Sigmoid colon (tissue), 7 donors: Measurements from ENCODE around the gene RIC1. TPM values are rescaled to one million over a fixed set of nuclear protein-coding genes. Genes with fewer than 3 reads are reported as not detected.

Source experiments
- DNase-seq: peaks from one replicate; pipeline ENCODE4 v3.0.0-alpha.2; 2019
- H3K27ac ChIP-seq, 4 donors: fragments of 200-600 bp; sonication (generic); one replicate each; pipeline ENCODE4 v1.5.1; 2016 to 2019; ENCODE audit warnings: mild to moderate bottlenecking in 1 of 4
- H3K27me3 ChIP-seq, 3 donors: fragments of 200-600 bp; sonication (generic); one replicate each; pipeline ENCODE4 v1.5.1; 2019; ENCODE audit warnings: mild to moderate bottlenecking in 1 of 3
- H3K36me3 ChIP-seq, 4 donors: fragments of 200-600 bp; sonication (generic); one replicate each; pipeline ENCODE4 v1.5.1; 2016 to 2019
- H3K4me1 ChIP-seq, 4 donors: fragments of 200-600 bp; sonication (generic); one replicate each; pipeline ENCODE4 v1.5.1; 2017 to 2019
- H3K4me3 ChIP-seq, 4 donors: fragments of 200-600 bp; sonication (generic); one replicate each; pipeline ENCODE4 v1.5.1; 2017 to 2019; ENCODE audit warnings: mild to moderate bottlenecking in 2 of 4, moderate library complexity in 1 of 4
- H3K9me3 ChIP-seq, 4 donors: fragments of 200-600 bp in 3 of 4; sonication (generic) in 3 of 4; one replicate each; pipeline versions ENCODE4 v1.5.1 to v1.6.1; 2013 to 2019
- CTCF ChIP-seq, 4 experiments: fragments of 450-650 bp in 3 of 4; fragments of 200-600 bp in 1 of 4; IDR thresholded peaks; one replicate each; pipeline ENCODE4 v1.5.1; 2016 to 2019; ENCODE audit warnings: antibody characterized with exemption in 4 of 4, mild to moderate bottlenecking in 3 of 4, moderate library complexity in 2 of 4
- EP300 ChIP-seq, 4 donors: sonication (generic); formaldehyde crosslinking; IDR thresholded peaks; one replicate each; pipeline ENCODE4 v1.6.1; 2017; ENCODE audit warnings: antibody characterized with exemption in 4 of 4
- POLR2A ChIP-seq, 2 donors: fragments of 450-650 bp; IDR thresholded peaks; one replicate each; pipeline ENCODE4 v1.6.1; 2016; ENCODE audit warnings: antibody characterized with exemption in 2 of 2, mild to moderate bottlenecking in 2 of 2, moderate library complexity in 2 of 2
- POLR2AphosphoS5 ChIP-seq, 4 donors: sonication (generic); formaldehyde crosslinking; IDR thresholded peaks; one replicate each; pipeline ENCODE4 v1.6.1; 2017; ENCODE audit warnings: antibody characterized with exemption in 4 of 4
- WGBS, 2 donors: extraction: QIAGEN DNeasy Blood & Tissue Kit; methylation state at CpG; one replicate each; pipeline ENCODE4 v1.1.7; 2013; 5-methylcytosine and 5-hydroxymethylcytosine counted together
- intact Hi-C: fragments of 100-400 bp; cut with DNase I; formaldehyde crosslinking; loops from one replicate; pipeline ENCODE4 v1.15.1; 2023
- polyA plus RNA-seq, 3 donors: library from polyadenylated mRNA; stranded (reverse); fragments of 200-250 nt; gene quantifications; one replicate each; pipeline ENCODE4 v1.2.3, GENCODE V29; 2013
- total RNA-seq, 4 donors: library from RNA; depleted of rRNA; stranded (reverse); fragments of >200 nt; gene quantifications; one replicate each; pipeline ENCODE4 v1.1.0, GENCODE V29; 2016
- donor health status: healthy with polysubstance abuse.
- donor health status: Bipolar disorder and iron deficiency.
- donor health status: healthy.

Gene RIC1
- total and polyA plus RNA-seq, 7 donors, result 3.0 to 44.3 (median 29.1) TPM

GRCh38 chr9:5743109-5743508 lies 114.2 kb downstream of the RIC1 start:
- Histone ChIP-seq H3K4me1 (no peaks in the 10 kb centered on the region), H3K9me3 (no peaks in the 10 kb centered on the region), H3K36me3 (peaks cover 0 to 64% (median 3%) of the 10 kb centered on the region in 4 donors), H3K4me3 (no peak overlapping the region), H3K27ac (no peak overlapping the region), H3K27me3 (no peaks in the 10 kb centered on the region)
- 93 to 97% methylated on average over 3 of the region's 3 CpGs for WGBS, 2 donors
- TF ChIP-seq EP300 (IDR thresholded peaks at IDR 0.05), result no peak
- no peak for TF ChIP-seq CTCF (IDR thresholded peaks at IDR 0.05)
- no peak for TF ChIP-seq POLR2AphosphoS5 (IDR thresholded peaks at IDR 0.05)
- no peak for TF ChIP-seq POLR2A (IDR thresholded peaks at IDR 0.05)
- intact Hi-C loops, result no loop called here
- no peak for DNase-seq

DNA sequence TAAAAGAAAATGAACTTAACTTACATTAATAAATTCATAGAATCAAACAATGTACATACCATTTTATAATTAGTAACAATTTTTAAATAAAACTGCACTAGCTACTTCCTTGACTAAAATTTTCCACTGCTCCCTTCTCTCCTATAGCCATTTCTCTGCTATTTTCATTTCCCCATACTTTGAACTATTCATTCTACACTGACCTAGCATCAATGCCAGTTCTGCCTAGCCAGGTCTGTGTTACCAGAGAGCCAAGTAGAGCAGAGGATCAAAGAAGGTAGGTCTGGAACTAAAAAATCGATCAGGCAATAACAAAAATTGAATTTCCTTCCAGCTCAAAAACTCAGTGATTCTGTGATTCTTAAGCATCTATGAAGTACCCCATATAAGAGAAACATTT lies 119.5 kb downstream of the RIC1 start:
- intact Hi-C loops, result no loop called here
- H3K4me3 ChIP-seq, result no peak overlapping the region
- no peaks in the 10 kb centered on the region for H3K4me1 ChIP-seq
- H3K27ac ChIP-seq, result no peak overlapping the region
- H3K36me3 ChIP-seq, result peaks cover 0 to 80% (median 3%) of the 10 kb centered on the region in 4 donors
- H3K9me3 ChIP-seq, result no peaks in the 10 kb centered on the region
- WGBS, 2 donors, result 88 to 95% methylated on average over 1 of the region's 1 CpG
- DNase-seq, result no peak
- H3K27me3 ChIP-seq, result no peaks in the 10 kb centered on the region
- TF ChIP-seq POLR2AphosphoS5 (IDR thresholded peaks at IDR 0.05) (no peak), POLR2A (IDR thresholded peaks at IDR 0.05) (no peak), CTCF (IDR thresholded peaks at IDR 0.05) (no peak), EP300 (IDR thresholded peaks at IDR 0.05) (no peak)

DNA sequence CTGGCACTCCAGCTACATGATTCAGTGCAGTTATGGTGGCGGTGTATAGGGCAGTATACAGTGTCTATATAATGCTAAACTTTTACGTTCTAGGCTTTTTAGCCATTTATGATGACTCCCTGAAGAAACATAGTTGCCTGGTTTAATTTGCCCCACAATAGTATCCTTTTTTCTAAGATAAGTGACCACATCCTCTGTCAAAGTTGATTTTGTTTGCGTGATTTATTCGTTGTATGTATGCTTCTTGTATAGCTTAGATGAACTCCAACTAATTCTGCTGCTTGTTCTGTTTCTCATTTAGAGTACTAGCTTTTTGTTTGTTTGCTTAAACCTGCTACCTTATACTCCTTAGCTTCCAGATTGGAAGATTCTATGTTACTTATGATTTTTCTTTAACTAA lies 120.4 kb downstream of the RIC1 start:
- 85 to 94% methylated on average over 4 of the region's 4 CpGs for WGBS, 2 donors

DNA sequence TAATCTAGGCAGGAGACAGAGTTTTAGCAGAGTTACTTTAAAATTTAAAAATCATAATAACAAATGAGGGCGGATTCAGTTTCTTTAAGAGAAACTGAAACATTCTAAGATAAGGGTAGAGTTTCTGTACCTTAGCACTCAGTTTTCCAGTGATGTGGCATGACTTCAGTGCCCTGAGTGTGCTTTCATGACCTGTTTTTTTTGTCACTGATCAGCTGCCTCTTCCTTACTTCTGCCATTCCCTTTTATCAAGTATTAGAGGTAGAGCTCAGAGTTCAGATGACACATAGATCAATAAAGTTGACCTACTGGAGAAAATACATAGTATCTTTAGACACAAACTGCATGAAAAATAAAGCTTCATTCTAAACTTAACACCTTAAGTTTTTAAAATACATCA lies 121.7 kb downstream of the RIC1 start:
- H3K36me3 ChIP-seq, result peaks cover 0 to 61% (median 3%) of the 10 kb centered on the region in 4 donors
- no peak overlapping the region for H3K27ac ChIP-seq
- H3K9me3 ChIP-seq, result no peaks in the 10 kb centered on the region
- WGBS, 2 donors, result 94 to 97% methylated on average over 1 of the region's 1 CpG
- no peak for DNase-seq
- H3K4me1 ChIP-seq, result no peaks in the 10 kb centered on the region
- no peaks in the 10 kb centered on the region for H3K27me3 ChIP-seq
- H3K4me3 ChIP-seq, result no peak overlapping the region
- intact Hi-C loops, result no loop called here
- no peak for TF ChIP-seq CTCF (IDR thresholded peaks at IDR 0.05)
- TF ChIP-seq POLR2A (IDR thresholded peaks at IDR 0.05), result no peak
- TF ChIP-seq POLR2AphosphoS5 (IDR thresholded peaks at IDR 0.05), result no peak
- TF ChIP-seq EP300 (IDR thresholded peaks at IDR 0.05), result no peak

More for the DNA sequence above, 120.4 kb downstream of the RIC1 start:
- Histone ChIP-seq H3K4me3 (no peak overlapping the region), H3K9me3 (no peaks in the 10 kb centered on the region), H3K27ac (no peak overlapping the region), H3K36me3 (peaks cover 0 to 71% (median 3%) of the 10 kb centered on the region in 4 donors), H3K4me1 (no peaks in the 10 kb centered on the region), H3K27me3 (no peaks in the 10 kb centered on the region)
- TF ChIP-seq POLR2A (IDR thresholded peaks at IDR 0.05) (no peak), CTCF (IDR thresholded peaks at IDR 0.05) (no peak), POLR2AphosphoS5 (IDR thresholded peaks at IDR 0.05) (no peak), EP300 (IDR thresholded peaks at IDR 0.05) (no peak)
- no peak for DNase-seq
- intact Hi-C loops, result no loop called here

DNA sequence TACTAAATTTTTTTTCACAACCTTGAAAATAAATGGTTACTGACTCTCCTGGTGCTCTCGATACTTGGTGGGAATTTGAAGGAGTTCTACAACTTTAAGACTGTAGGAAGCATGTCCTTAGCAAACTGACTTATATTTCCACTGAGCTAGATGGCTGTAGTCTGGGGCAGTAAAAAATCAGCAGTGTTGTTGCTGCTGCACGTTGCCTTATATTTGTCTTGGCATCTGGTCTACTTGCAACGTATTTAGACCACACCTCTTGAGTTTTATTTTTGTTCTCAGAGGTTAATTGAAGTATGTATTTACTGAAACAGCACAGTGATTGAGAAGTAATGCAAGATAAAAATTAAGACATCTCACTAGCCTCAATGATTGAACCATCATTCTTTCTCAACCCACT lies 127.7 kb downstream of the RIC1 start:
- TF ChIP-seq EP300 (IDR thresholded peaks at IDR 0.05), result no peak
- no peak for TF ChIP-seq POLR2AphosphoS5 (IDR thresholded peaks at IDR 0.05)
- no peak for TF ChIP-seq CTCF (IDR thresholded peaks at IDR 0.05)
- no peak for TF ChIP-seq POLR2A (IDR thresholded peaks at IDR 0.05)
- peaks cover 8 to 57% (median 14%) of the 10 kb centered on the region in 4 donors for H3K36me3 ChIP-seq
- H3K27ac ChIP-seq, result no peak overlapping the region
- no peaks in the 10 kb centered on the region for H3K4me1 ChIP-seq
- H3K9me3 ChIP-seq, result no peaks in the 10 kb centered on the region
- H3K27me3 ChIP-seq, result no peaks in the 10 kb centered on the region
- WGBS, 2 donors, result 23 to 79% methylated on average over 3 of the region's 3 CpGs
- DNase-seq, result no peak
- no peak overlapping the region for H3K4me3 ChIP-seq
- intact Hi-C loops, result no loop called here
